AG09309 (cell line): Measurements from ENCODE around the gene SIRT7.

Experiments
- DNase-seq: peaks from one replicate; pipeline ENCODE4 v3.0.0-alpha.2; 2010; ENCODE audit warnings: low read depth
- H3K4me3 ChIP-seq: 2 replicates; pipeline ENCODE4 v1.5.1; 2011; ENCODE audit warnings: mild to moderate bottlenecking, low read depth, low read length, moderate library complexity; ENCODE audit not compliant: control insufficient read depth
- CTCF ChIP-seq: IDR thresholded peaks from 2 replicates; pipeline ENCODE4 v1.5.1; 2011; ENCODE audit warnings: mild to moderate bottlenecking, low read depth, low read length, inconsistent platforms; ENCODE audit not compliant: insufficient read depth, control insufficient read depth; ENCODE audit errors: missing control alignments

Gene SIRT7

GRCh38 chr17:81902653-81903414 lies 15.1 kb downstream of the SIRT7 start:
- no peak for DNase-seq
- no peak for TF ChIP-seq CTCF
- no peak overlapping the region for H3K4me3 ChIP-seq

- peak within 1 kb of the TSS; percentile 6; the same call in 1 of the 2 replicates for H3K4me3 ChIP-seq
- no peak for DNase-seq
- TF ChIP-seq CTCF = no peak
Observed at GRCh38 chr17:81902023-81902652, 15.8 kb downstream of the SIRT7 start, which contains the start of gene NPB. NPB (plus strand) TSS chr17:81902238; CDS start chr17:81902278, 40 bp downstream.

GRCh38 chr17:81901167-81902022 lies 16.6 kb downstream of the SIRT7 start:
- peak overlapping the region; percentile 6; the same call in 1 of the 2 replicates for H3K4me3 ChIP-seq

GRCh38 chr17:81900181-81900820 lies 17.7 kb downstream of the SIRT7 start:
- no peak for TF ChIP-seq CTCF
- no peak overlapping the region for H3K4me3 ChIP-seq
- no peak for DNase-seq

More at GRCh38 chr17:81901167-81902022, 16.6 kb downstream of the SIRT7 start:
- DNase-seq = no peak
- no peak for TF ChIP-seq CTCF

- TF ChIP-seq CTCF = no peak
- DNase-seq = no peak
- no peak overlapping the region for H3K4me3 ChIP-seq
Observed at GRCh38 chr17:81899514-81900166, 18.3 kb downstream of the SIRT7 start.
